Mucosa of descending colon (tissue), 3 donors: ENCODE measurements around the gene SLC1A2. TPM values are rescaled to one million over a fixed set of nuclear protein-coding genes. Genes with fewer than 3 reads are reported as not detected.

Source experiments
- ATAC-seq: fragments of 200-7000 bp; cut with Tn5 transposase; one replicate; pipeline ENCODE4 v1.9.1; 2020; ENCODE audit warnings: mild to moderate bottlenecking, moderate library complexity
- DNase-seq, 3 donors: peaks; one replicate each; pipeline ENCODE4 v3.0.0-alpha.2; 2020
- H3K36me3 ChIP-seq: fragments of 200-600 bp; one replicate; pipeline ENCODE4 v1.8.0; 2021; ENCODE audit warnings: low read depth, mild to moderate bottlenecking
- H3K4me1 ChIP-seq: fragments of 200-600 bp; one replicate; pipeline ENCODE4 v1.8.0; 2021; ENCODE audit warnings: low read depth, mild to moderate bottlenecking
- H3K4me3 ChIP-seq: fragments of 200-600 bp; one replicate; pipeline ENCODE4 v1.8.0; 2021; ENCODE audit warnings: mild to moderate bottlenecking
- H3K9me3 ChIP-seq: fragments of 200-600 bp; one replicate; pipeline ENCODE4 v1.8.0; 2021; ENCODE audit warnings: mild to moderate bottlenecking
- CTCF ChIP-seq: fragments of 200-600 bp; IDR thresholded peaks from one replicate; pipeline ENCODE4 v1.8.0; 2022; ENCODE audit warnings: antibody characterized with exemption, mild to moderate bottlenecking
- intact Hi-C, 2 donors: fragments of 100-400 bp; cut with DNase I in 1 of 2; cut with micrococcal nuclease in 1 of 2; formaldehyde crosslinking; loops; one replicate each; pipeline versions ENCODE4 v1.11.0 to v1.11.1; 2022; cut with DNase I, micrococcal nuclease
- total RNA-seq, 3 donors: library from RNA; stranded (reverse); fragmentation: NEBNext Ultra II Directional in 2 of 3; extraction: Animal tissue kit (Norgen Biotek cat#: 25700) in 2 of 3; gene quantifications; one replicate each; pipeline versions ENCODE4 v1.2.1 to v1.2.4, GENCODE V29; 2021 to 2023
- donor health status: DM: no; HTN: no; CAD: no; lungs with moderate emphysema.
- donor health status: DM: no; HTN: no; CAD: no.
- donor health status: DM: no; HTN: yes; CAD: no.

SLC1A2 gene
- total RNA-seq, 3 donors from 2014 or later: 0.12 to 1.1 (median 0.32) TPM

- DNase-seq: no peak
- ATAC-seq: no peak
- no peaks in the 10 kb centered on the region for H3K4me1 ChIP-seq
- no peak overlapping the region for H3K4me3 ChIP-seq
- no peak for TF ChIP-seq CTCF
- no peaks in the 10 kb centered on the region for H3K9me3 ChIP-seq
- intact Hi-C loops: no loop called here
- no peaks in the 10 kb centered on the region for H3K36me3 ChIP-seq
Observed at GRCh38 chr11:35326266-35326879, 93.0 kb downstream of the SLC1A2 start.

GRCh38 chr11:35324981-35325380, 94.4 kb downstream of the SLC1A2 start:
- DNase-seq: no peak
- intact Hi-C loops: no loop called here
- H3K4me3 ChIP-seq: no peak overlapping the region
- no peaks in the 10 kb centered on the region for H3K9me3 ChIP-seq
- ATAC-seq: no peak
- H3K4me1 ChIP-seq: no peaks in the 10 kb centered on the region
- no peak for TF ChIP-seq CTCF
- no peaks in the 10 kb centered on the region for H3K36me3 ChIP-seq

GRCh38 chr11:35324183-35324886, 95.0 kb downstream of the SLC1A2 start:
- Histone ChIP-seq H3K36me3 (no peaks in the 10 kb centered on the region), H3K9me3 (no peaks in the 10 kb centered on the region), H3K4me3 (no peak overlapping the region), H3K4me1 (no peaks in the 10 kb centered on the region)
- no peak for TF ChIP-seq CTCF
- DNase-seq (no peak), ATAC-seq (no peak)
- intact Hi-C loops: no loop called here

- H3K4me1 ChIP-seq: no peaks in the 10 kb centered on the region
- TF ChIP-seq CTCF: no peak
- DNase-seq (no peak), ATAC-seq (no peak)
- H3K4me3 ChIP-seq: no peak overlapping the region
- intact Hi-C loops: no loop called here
- H3K9me3 ChIP-seq: no peaks in the 10 kb centered on the region
- H3K36me3 ChIP-seq: no peaks in the 10 kb centered on the region
Observed at GRCh38 chr11:35323076-35323868, 96.1 kb downstream of the SLC1A2 start.

- no peak for TF ChIP-seq CTCF
- ATAC-seq (no peak), DNase-seq (no peak)
- intact Hi-C loops: no loop called here
- no peaks in the 10 kb centered on the region for H3K9me3 ChIP-seq
- H3K4me1 ChIP-seq: no peaks in the 10 kb centered on the region
- no peaks in the 10 kb centered on the region for H3K36me3 ChIP-seq
- no peak overlapping the region for H3K4me3 ChIP-seq
Observed at GRCh38 chr11:35322318-35322979, 96.9 kb downstream of the SLC1A2 start.
